AG20443 (cell line): ENCODE results near the gene KLHL41.
"Not testable (repeated sequence)": the region's sequence is repeated elsewhere in the genome, so short reads cannot be mapped to it uniquely, and the experiment has no call there.

Experiments used
- DNase-seq: peaks from one replicate; pipeline ENCODE4 v3.0.0; 2012; ENCODE audit warnings: low spot score, mixed read lengths

KLHL41 gene

DNA sequence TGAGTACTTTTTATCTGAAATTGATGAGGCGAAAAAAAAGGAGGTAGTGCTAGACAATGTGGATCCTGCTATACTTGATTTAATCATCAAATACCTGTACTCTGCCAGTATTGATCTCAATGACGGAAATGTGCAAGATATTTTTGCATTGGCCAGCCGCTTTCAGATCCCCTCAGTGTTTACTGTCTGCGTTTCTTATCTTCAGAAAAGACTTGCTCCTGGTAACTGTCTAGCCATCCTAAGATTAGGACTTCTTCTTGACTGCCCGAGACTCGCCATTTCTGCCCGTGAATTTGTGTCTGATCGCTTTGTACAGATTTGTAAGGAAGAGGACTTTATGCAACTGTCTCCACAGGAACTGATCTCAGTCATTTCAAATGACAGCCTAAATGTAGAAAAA, 453 bp downstream of the KLHL41 start:
- no peak for DNase-seq

DNA sequence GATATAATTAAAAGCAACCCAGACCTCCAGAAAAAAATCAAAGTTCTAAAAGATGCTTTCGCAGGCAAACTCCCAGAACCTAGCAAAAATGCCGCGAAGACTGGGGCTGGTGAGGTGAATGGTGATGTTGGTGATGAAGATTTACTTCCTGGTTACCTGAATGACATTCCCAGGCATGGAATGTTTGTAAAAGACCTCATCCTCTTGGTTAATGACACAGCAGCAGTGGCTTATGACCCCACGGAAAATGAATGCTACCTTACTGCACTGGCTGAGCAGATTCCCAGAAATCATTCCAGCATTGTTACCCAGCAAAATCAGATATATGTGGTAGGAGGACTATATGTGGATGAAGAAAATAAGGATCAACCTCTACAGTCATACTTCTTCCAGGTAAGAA, 994 bp downstream of the KLHL41 start:
- no peak for DNase-seq

DNA sequence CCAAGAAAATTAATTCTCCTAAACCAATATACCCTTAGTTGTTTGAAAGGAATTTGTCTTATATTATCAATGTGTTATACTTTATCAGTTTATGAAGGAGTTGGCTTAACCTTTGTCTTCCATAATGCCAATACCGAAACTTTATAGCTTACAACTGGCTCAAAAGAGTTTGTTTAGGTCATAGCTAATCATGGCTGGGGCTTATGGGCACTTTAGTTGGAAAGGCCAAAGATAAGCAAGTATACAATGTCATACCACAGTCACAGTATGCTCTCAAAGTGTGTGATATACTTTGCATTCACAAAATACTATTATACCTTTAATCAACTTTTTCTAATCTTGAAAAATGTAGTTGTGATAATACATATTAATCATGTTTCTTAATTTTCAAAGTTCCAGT, 2.3 kb downstream of the KLHL41 start:
- no peak for DNase-seq

- no peak for DNase-seq
Observed at GRCh38 chr2:169512525-169512924, 3.0 kb downstream of the KLHL41 start.

DNA sequence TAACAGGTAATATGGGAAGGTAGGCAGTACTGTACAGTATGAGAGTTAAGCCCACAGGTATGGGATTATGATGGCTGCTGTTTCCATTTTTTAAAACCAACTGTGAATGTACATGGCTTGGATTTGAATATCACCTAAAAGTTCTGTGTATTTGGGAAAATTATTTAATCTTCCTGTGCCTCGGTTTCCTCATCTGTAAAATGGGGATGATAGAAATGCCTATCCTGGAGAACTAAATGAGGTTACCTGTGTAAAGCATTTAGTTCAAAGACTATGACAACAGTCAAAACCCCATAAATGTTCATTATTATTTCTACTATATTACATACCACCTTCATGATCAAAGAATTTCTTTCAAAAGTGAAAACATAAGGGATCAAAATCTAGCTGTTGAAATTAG, 3.6 kb downstream of the KLHL41 start:
- DNase-seq: no peak

DNA sequence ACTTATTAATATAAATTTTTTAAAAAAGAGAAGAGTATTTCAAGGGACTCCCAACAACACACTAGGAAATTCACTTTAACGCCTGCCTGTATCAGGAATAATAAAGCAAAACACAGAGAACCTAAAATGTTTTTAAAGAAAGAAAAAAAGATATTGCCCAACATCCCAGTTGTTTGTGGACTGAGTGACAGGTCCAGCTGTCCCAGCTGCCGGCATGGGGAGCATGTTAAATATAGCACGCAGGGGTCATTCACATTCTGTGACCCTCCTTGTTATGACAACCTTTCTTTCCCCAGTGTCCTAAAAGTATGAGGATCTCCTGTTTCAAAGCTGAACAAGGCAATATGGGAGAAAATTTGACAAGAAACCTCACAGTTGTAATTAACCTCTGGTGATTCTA, 4.4 kb downstream of the KLHL41 start:
- DNase-seq: no peak

DNA sequence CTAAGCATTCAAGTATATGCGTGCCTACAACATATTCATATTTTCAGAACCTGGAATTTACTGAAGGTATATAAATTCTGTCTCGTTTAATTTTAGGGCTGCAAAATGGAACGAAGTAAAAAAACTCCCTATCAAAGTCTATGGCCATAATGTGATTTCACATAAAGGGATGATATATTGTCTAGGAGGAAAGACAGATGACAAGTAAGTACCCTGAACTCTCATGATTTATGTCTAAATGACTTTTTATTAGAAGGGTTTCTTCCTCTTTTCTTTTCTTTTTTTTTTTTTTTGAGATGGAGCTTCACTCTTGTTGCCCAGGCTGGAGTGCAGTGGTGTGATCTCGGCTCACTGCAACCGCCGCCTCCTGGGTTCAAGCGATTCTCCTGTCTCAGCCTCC, 5.3 kb downstream of the KLHL41 start:
- DNase-seq: not testable (repeated sequence)

DNA sequence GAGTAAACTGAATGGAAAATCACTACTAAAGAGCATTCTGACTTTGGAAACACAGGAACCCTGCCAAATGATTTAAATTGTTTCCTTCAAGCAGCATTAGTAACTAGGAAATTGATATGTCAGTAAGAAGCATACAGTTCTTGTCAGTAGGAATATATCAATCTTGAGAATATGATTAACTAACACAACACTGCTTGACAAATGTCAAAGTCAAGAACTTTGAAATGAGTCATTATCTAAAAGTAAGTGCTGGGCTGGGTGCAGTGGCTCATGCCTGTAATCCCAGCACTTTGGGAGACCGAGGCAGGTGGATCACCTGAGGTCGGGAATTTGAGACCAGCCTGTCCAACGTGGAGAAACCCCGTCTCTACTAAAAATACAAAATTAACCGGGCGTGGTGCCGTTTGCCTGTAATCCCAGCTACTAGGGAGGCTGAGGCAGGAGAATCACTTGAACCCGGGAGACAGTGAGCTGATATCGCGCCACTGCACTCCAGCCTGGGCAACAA, 7.0 kb downstream of the KLHL41 start:
- DNase-seq: not testable (repeated sequence)

DNA sequence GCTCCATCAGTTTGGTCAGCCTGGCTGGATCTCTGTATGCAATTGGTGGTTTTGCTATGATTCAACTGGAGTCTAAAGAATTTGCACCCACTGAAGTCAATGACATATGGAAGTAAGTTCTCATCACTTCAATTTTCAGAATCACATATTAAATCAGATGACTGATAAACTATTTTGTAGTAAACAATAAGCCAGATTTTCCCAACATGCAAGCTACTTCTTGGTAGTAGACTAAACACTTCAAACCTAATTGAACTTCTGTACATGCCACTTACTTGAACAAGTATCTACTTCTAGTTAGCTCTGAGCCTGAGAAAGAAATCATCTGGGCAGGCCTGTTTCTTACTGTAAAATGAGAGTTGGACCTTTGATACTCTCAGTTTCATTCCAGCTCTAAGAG, 11.4 kb downstream of the KLHL41 start:
- DNase-seq: no peak

- no peak for DNase-seq
Observed at GRCh38 chr2:169523681-169524080, 14.2 kb downstream of the KLHL41 start.

- DNase-seq: no peak
Observed at GRCh38 chr2:169525434-169525833, 15.9 kb downstream of the KLHL41 start.

DNA sequence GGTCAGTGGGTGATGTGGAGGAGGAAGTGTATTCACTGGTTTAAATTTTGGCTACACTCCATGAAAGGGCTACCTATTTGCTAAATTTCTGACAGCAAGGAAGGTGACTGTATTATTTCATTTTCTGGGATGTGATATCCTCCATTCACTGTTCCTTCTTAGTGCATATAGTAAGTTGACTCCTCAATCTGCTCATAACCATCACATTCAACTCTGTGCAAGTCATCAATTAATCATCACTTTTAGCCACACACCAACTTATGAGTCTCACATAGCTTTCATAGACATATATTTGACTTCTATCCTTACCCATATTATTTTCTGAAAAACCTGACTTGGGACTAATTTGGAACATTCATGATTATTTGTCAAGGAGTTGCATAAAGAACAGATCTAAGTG, 16.9 kb downstream of the KLHL41 start:
- no peak for DNase-seq

DNA sequence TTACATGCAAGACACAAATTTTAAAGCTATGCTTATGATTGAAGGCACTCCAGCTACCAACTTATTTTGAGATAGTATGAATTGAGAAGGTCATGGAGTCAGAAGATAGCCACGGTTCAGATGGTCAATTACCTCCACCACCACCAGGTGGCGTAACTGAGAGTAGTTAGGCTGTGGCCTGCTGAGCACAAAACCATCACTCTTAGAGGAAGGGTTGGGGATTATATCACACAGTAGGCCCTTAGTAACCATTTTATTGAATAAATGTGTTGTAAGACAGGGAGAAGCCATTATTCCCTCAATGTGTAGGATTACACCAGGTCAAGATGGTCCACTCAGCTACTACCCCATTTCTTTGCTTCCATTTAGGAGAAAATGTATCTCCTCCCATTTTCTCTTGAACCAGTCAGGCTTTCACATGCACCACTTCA, 18.8 kb downstream of the KLHL41 start:
- DNase-seq: peak; percentile 66

GRCh38 chr2:169539460-169539859, 30.0 kb downstream of the KLHL41 start:
- not testable (repeated sequence) for DNase-seq

DNA sequence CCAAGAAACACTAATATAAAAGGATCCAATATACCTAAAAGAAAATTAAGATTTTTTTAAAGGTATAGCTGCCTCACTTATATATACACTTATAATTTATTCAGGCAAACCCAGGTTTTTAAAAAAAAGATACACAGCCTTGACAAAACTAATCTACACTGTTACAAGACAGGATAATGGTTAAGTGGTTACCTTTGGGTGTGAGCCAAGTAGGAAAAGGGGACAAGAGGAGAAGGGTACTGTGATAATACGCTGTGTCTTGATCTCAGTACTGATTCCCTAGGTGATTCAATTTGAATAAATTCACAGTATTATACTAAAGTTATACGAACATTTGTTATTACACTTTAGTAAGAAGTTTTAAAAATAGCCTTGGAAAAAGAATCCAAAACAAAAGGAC, 30.6 kb downstream of the KLHL41 start:
- DNase-seq: no peak

- no peak for DNase-seq
Observed at GRCh38 chr2:169542433-169542832, 32.9 kb downstream of the KLHL41 start.

DNA sequence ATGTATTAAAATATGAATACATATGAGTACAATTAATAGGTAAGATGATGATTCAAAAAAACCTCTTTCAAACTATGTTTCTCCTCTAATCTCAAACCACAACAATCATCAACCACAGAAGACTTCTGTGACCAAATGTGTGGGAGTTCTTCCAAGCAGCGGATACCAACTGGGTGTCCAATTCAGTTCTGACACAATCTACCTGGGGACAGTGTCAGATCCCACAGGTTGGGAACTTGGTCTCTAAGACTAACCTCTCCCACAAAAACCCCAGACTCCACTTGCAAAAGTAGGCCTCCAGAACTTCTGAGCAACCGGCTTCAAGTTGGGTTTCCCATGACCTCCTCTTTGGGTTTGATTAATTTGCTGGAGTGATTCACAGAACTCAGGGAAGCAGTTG, 37.3 kb downstream of the KLHL41 start:
- no peak for DNase-seq

DNA sequence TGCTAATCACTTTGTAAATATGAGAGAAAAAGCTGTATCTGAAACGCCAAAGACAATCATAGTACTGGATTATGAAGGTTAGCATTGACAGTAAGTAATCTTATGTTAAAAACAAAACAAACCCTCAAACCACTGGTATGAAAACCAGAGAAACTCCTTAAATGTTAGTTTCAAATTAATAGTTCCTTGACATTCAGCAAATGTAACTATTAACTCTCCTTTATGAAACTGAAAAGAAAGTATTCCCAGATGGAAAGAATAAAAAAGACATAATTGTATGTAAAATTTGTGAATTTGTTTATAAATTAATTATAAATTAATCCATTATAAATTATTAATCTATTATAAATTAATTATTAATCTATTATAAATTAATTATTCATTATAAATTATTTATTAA, 51.9 kb downstream of the KLHL41 start:
- no peak for DNase-seq

DNA sequence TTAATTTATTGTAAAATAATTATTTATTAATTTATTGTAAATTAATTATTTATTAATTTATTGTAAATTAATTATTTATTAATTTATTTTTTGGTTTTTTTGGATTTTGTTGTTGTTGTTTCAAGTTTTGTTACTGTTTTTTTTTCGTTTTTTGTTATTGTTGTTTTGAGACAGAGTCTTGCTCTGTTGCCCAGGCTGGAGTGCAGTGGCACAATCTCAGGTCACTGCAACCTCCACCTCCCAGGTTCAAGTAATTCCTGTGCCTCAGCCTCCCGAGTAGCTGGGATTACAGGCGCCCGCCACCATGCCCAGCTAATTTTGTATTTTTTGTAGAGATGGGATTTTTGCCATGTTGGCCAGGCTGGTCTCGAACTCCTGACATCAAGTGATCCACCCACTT, 52.6 kb downstream of the KLHL41 start:
- DNase-seq: not testable (repeated sequence)

GRCh38 chr2:169562519-169562918, 53.0 kb downstream of the KLHL41 start:
- DNase-seq: no peak

DNA sequence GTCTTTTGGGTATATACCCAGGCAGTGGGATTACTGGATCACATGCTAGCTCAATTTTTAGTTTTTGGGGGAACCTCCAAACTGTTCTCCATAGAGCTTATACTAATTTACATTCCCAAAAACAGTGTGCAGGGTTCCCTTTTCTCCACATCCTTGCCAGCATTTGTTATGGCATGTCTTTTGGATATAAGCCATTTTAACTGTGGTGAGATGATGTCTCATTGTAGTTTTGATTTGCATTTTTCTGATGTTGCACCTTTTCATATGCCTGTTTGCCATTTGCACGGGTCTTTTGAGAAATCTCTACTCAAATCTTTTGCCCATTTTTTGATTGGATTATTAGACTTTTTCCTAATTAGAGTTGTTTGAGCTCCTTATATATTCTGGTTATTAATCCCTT, 56.2 kb downstream of the KLHL41 start:
- DNase-seq: no peak

- DNase-seq: no peak
Observed at GRCh38 chr2:169569948-169570347, 60.4 kb downstream of the KLHL41 start.

- DNase-seq: not testable (repeated sequence)
Observed at GRCh38 chr2:169570752-169571151, 61.2 kb downstream of the KLHL41 start.

- DNase-seq: no peak
Observed at GRCh38 chr2:169571571-169571970, 62.1 kb downstream of the KLHL41 start.

DNA sequence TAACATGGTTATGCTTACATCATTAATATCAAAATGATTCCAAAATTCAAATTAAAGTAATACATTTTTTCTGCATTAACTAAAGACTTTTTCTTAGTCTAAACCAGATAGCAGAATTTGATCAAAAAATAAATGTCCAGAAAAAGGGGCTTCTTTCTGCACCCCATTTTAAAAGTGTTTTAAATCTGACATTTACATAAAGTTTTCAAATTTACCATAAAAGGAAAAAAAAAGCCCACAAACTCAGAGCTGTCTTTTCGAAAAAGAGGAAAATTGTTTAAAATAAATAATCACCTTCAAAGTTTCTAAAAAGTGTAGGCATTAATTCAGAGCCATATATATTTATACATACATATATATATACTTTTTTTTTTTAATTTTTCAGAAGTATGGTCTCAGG, 62.7 kb downstream of the KLHL41 start:
- DNase-seq: no peak
